GM19397 (cell line): Measurements from ENCODE around the gene PLCH1.

Source experiments
- ATAC-seq: cut with Tn5 transposase; IDR thresholded peaks from one replicate; pipeline ENCODE4 v1.9.1; 2021; ENCODE audit warnings: mild to moderate bottlenecking, moderate library complexity; ENCODE audit not compliant: unreplicated experiment

The PLCH1 gene

GRCh38 chr3:155326901-155327300, 418.0 kb downstream of the PLCH1 start:
- no peak for ATAC-seq

GRCh38 chr3:155326244-155326643, 418.6 kb downstream of the PLCH1 start:
- ATAC-seq, result no peak
